HepG2 (cell line): ENCODE data around the gene RPTOR. TPM values are rescaled to one million over a fixed set of nuclear protein-coding genes. Genes with fewer than 3 reads are reported as not detected.

Source experiments
- ATF7 ChIP-seq, 2 experiments: fragments of 450-650 bp in 1 of 2; sonication (generic) in 1 of 2; formaldehyde crosslinking in 1 of 2; IDR thresholded peaks; 2 replicates each; pipeline versions ENCODE4 v1.4.0 to v1.6.1; 2016 to 2020; ENCODE audit warnings: antibody characterized with exemption in 1 of 2, mild to moderate bottlenecking in 1 of 2, missing genetic modification reagents in 1 of 2
- KDM3A ChIP-seq: IDR thresholded peaks from 2 replicates; pipeline ENCODE4 v1.6.1; 2018; ENCODE audit warnings: low read depth, missing compliant biosample characterization
- MTA1 ChIP-seq: sonication (generic); formaldehyde crosslinking; IDR thresholded peaks from 2 replicates; pipeline ENCODE4 v1.4.0; 2020; ENCODE audit warnings: missing genetic modification reagents, mild to moderate bottlenecking, borderline replicate concordance
- PAF1 ChIP-seq: IDR thresholded peaks from 2 replicates; pipeline ENCODE4 v1.6.1; 2016; ENCODE audit warnings: missing genetic modification reagents, missing compliant biosample characterization
- PCBP1 ChIP-seq: fragments of 200-400 bp; formaldehyde crosslinking; IDR thresholded peaks from 2 replicates; pipeline ENCODE4 v1.6.1; 2017; ENCODE audit warnings: mild to moderate bottlenecking, low read depth, low read length, borderline replicate concordance
- RBAK ChIP-seq: sonication (generic); formaldehyde crosslinking; IDR thresholded peaks from 2 replicates; pipeline ENCODE4 v1.5.1; 2020; ENCODE audit warnings: mild to moderate bottlenecking, missing genetic modification reagents
- TBP ChIP-seq: sonication (generic); formaldehyde crosslinking; IDR thresholded peaks from 2 replicates; pipeline ENCODE4 v1.5.0; 2020; ENCODE audit warnings: missing genetic modification reagents
- ZNF496 ChIP-seq: sonication (generic); formaldehyde crosslinking; IDR thresholded peaks from 2 replicates; pipeline ENCODE4 v1.8.1; 2023; ENCODE audit warnings: mild to moderate bottlenecking, moderate library complexity, missing genetic modification reagents; ENCODE audit not compliant: insufficient replicate concordance
- ZNF530 ChIP-seq: sonication (generic); formaldehyde crosslinking; IDR thresholded peaks from 2 replicates; pipeline ENCODE4 v1.5.0; 2020; ENCODE audit warnings: low read depth, mild to moderate bottlenecking, missing genetic modification reagents
- ZNF577 ChIP-seq: sonication (generic); formaldehyde crosslinking; IDR thresholded peaks from 2 replicates; pipeline ENCODE4 v1.4.0; 2020; ENCODE audit warnings: mild to moderate bottlenecking, low read depth, missing genetic modification reagents, borderline replicate concordance
- ZNF619 ChIP-seq: sonication (generic); formaldehyde crosslinking; IDR thresholded peaks from 2 replicates; pipeline ENCODE4 v1.4.0; 2020; ENCODE audit warnings: mild to moderate bottlenecking, missing genetic modification reagents
- ZNF652 ChIP-seq: IDR thresholded peaks from 2 replicates; pipeline ENCODE4 v1.6.1; 2016; ENCODE audit warnings: low read depth, borderline replicate concordance
- polyA plus RNA-seq, 8 experiments: library from polyadenylated mRNA; depleted of rRNA in 3 of 8; stranded (reverse) in 7 of 8; unstranded in 1 of 8; fragments of >200 nt; fragmentation: Illumina TruSeq in 4 of 8; extraction: Trizol in 4 of 8; gene quantifications; 2 replicates each; pipeline versions ENCODE4 v1.2.1 to v1.2.3, GENCODE V29; 2011 to 2016; ENCODE audit warnings: low read depth in 4 of 8, missing spikeins in 1 of 8, mixed read lengths in 1 of 8; ENCODE audit not compliant: insufficient read depth in 1 of 8
- total RNA-seq, 5 experiments: library from RNA; depleted of rRNA; stranded (reverse); fragments of >200 nt; fragmentation: Illumina TruSeq; extraction: Trizol; gene quantifications; 2 replicates each; pipeline ENCODE4 v1.2.3, GENCODE V29; 2016; ENCODE audit warnings: low read depth in 1 of 5
- TF ChIP-seq, protein P1 (sequence below): sonication (generic); formaldehyde crosslinking; IDR thresholded peaks from 2 replicates; pipeline ENCODE4 v1.4.0; 2020; ENCODE audit warnings: missing genetic modification reagents
- TF ChIP-seq, protein P2 (sequence below): sonication (generic); formaldehyde crosslinking; IDR thresholded peaks from 2 replicates; pipeline ENCODE4 v1.8.1; 2023; ENCODE audit warnings: mild to moderate bottlenecking, missing genetic modification reagents
- TF ChIP-seq, protein P3 (sequence below): IDR thresholded peaks from 2 replicates; pipeline ENCODE4 v1.6.1; 2016; ENCODE audit warnings: low read depth, missing genetic modification reagents, missing compliant biosample characterization

The RPTOR gene
- total and polyA plus RNA-seq, 2 of the 13 experiments (the other 11 are each of a cell fraction or from before 2014, with no cell fraction given) = 6.6 to 25.3 TPM

GRCh38 chr17:80991645-80992076, 447.0 kb downstream of the RPTOR start, which contains the start of gene CHMP6 (continued):
- TF ChIP-seq ZNF652 (no peak), RBAK (no peak), ZNF577 (no peak), ZNF619 (CRISPR knock-in tag) (0 out of 2 replicates have a peak, but pooled peaks have one; percentile 23), TBP (CRISPR knock-in tag) (0 out of 2 replicates have a peak, but pooled peaks have one; percentile 39), ZNF530 (CRISPR knock-in tag) (no peak), PAF1 (CRISPR knock-in tag) (no peak), ATF7 (IDR thresholded peaks at IDR 0.05) (no peak), ATF7 (CRISPR knock-in tag; IDR thresholded peaks at IDR 0.05) (no peak; the same call in 1 of the 2 replicates), ZNF496 (no peak), KDM3A (CRISPR knock-in tag) (no peak), MTA1 (CRISPR knock-in tag) (0 out of 2 replicates have a peak, but pooled peaks have one; percentile 11), PCBP1 (no peak)
- TF ChIP-seq, protein P1, sequence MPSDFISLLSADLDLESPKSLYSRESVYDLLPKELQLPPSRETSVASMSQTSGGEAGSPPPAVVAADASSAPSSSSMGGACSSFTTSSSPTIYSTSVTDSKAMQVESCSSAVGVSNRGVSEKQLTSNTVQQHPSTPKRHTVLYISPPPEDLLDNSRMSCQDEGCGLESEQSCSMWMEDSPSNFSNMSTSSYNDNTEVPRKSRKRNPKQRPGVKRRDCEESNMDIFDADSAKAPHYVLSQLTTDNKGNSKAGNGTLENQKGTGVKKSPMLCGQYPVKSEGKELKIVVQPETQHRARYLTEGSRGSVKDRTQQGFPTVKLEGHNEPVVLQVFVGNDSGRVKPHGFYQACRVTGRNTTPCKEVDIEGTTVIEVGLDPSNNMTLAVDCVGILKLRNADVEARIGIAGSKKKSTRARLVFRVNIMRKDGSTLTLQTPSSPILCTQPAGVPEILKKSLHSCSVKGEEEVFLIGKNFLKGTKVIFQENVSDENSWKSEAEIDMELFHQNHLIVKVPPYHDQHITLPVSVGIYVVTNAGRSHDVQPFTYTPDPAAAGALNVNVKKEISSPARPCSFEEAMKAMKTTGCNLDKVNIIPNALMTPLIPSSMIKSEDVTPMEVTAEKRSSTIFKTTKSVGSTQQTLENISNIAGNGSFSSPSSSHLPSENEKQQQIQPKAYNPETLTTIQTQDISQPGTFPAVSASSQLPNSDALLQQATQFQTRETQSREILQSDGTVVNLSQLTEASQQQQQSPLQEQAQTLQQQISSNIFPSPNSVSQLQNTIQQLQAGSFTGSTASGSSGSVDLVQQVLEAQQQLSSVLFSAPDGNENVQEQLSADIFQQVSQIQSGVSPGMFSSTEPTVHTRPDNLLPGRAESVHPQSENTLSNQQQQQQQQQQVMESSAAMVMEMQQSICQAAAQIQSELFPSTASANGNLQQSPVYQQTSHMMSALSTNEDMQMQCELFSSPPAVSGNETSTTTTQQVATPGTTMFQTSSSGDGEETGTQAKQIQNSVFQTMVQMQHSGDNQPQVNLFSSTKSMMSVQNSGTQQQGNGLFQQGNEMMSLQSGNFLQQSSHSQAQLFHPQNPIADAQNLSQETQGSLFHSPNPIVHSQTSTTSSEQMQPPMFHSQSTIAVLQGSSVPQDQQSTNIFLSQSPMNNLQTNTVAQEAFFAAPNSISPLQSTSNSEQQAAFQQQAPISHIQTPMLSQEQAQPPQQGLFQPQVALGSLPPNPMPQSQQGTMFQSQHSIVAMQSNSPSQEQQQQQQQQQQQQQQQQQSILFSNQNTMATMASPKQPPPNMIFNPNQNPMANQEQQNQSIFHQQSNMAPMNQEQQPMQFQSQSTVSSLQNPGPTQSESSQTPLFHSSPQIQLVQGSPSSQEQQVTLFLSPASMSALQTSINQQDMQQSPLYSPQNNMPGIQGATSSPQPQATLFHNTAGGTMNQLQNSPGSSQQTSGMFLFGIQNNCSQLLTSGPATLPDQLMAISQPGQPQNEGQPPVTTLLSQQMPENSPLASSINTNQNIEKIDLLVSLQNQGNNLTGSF (CRISPR knock-in tag) = no peak
- TF ChIP-seq, protein P2, sequence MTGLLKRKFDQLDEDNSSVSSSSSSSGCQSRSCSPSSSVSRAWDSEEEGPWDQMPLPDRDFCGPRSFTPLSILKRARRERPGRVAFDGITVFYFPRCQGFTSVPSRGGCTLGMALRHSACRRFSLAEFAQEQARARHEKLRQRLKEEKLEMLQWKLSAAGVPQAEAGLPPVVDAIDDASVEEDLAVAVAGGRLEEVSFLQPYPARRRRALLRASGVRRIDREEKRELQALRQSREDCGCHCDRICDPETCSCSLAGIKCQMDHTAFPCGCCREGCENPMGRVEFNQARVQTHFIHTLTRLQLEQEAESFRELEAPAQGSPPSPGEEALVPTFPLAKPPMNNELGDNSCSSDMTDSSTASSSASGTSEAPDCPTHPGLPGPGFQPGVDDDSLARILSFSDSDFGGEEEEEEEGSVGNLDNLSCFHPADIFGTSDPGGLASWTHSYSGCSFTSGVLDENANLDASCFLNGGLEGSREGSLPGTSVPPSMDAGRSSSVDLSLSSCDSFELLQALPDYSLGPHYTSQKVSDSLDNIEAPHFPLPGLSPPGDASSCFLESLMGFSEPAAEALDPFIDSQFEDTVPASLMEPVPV (CRISPR knock-in tag) = no peak
- TF ChIP-seq, protein P3, sequence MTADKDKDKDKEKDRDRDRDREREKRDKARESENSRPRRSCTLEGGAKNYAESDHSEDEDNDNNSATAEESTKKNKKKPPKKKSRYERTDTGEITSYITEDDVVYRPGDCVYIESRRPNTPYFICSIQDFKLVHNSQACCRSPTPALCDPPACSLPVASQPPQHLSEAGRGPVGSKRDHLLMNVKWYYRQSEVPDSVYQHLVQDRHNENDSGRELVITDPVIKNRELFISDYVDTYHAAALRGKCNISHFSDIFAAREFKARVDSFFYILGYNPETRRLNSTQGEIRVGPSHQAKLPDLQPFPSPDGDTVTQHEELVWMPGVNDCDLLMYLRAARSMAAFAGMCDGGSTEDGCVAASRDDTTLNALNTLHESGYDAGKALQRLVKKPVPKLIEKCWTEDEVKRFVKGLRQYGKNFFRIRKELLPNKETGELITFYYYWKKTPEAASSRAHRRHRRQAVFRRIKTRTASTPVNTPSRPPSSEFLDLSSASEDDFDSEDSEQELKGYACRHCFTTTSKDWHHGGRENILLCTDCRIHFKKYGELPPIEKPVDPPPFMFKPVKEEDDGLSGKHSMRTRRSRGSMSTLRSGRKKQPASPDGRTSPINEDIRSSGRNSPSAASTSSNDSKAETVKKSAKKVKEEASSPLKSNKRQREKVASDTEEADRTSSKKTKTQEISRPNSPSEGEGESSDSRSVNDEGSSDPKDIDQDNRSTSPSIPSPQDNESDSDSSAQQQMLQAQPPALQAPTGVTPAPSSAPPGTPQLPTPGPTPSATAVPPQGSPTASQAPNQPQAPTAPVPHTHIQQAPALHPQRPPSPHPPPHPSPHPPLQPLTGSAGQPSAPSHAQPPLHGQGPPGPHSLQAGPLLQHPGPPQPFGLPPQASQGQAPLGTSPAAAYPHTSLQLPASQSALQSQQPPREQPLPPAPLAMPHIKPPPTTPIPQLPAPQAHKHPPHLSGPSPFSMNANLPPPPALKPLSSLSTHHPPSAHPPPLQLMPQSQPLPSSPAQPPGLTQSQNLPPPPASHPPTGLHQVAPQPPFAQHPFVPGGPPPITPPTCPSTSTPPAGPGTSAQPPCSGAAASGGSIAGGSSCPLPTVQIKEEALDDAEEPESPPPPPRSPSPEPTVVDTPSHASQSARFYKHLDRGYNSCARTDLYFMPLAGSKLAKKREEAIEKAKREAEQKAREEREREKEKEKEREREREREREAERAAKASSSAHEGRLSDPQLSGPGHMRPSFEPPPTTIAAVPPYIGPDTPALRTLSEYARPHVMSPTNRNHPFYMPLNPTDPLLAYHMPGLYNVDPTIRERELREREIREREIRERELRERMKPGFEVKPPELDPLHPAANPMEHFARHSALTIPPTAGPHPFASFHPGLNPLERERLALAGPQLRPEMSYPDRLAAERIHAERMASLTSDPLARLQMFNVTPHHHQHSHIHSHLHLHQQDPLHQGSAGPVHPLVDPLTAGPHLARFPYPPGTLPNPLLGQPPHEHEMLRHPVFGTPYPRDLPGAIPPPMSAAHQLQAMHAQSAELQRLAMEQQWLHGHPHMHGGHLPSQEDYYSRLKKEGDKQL = 0 out of 2 replicates have a peak, but pooled peaks have one; percentile 23
